ENCODE results near the gene TMEM11. TPM values are rescaled to one million over a fixed set of nuclear protein-coding genes. Genes with fewer than 3 reads are reported as not detected.

Gene TMEM11
- total RNA-seq, 2 experiments from 2014 or later = 26.8 to 34.0 TPM

DNA sequence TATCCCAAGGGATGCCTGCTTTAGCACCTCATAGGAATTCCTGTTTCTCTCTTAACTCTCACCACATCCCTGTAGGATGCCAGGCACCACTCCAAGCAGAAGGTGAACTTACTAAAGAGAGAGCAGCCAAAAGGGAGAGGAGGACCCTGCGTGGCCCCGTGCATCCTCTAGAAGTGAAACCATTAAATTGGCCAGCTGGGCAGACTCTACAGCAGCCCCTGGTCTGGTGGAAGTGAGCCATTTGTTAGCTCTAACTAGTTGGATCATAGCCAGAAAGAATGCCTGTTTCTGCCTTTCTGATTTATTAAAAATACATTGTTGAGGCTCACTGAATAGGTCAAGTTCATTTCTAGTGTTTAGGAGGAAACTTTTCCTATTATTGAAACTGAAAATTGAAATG, 22.3 kb downstream of the TMEM11 start:
- no peak overlapping the region for H3K27ac ChIP-seq (ENCODE audit: low read depth, low read length, poor library complexity, severe bottlenecking)
- no peak for DNase-seq (ENCODE audit: low spot score)
- no peaks in the 10 kb centered on the region for H3K9me2 ChIP-seq (ENCODE audit: insufficient read depth, low read length)
- H3K36me3 ChIP-seq (ENCODE audit: insufficient read depth, low read length) = peaks cover 11% of the 10 kb centered on the region; the same call in 1 of the 2 replicates
- H3K4me3 ChIP-seq (ENCODE audit: low read depth, low read length, poor library complexity, severe bottlenecking) = no peak overlapping the region
- ChIA-PET POLR2A (interaction anchor here (0.7 to 1.0 kb wide), 2 partner anchors 21 to 70 kb away, joined by 3 to 4 read pairs; no protein-coding TSS in a partner anchor), CTCF (ENCODE audit: unreplicated experiment) (no interaction called here)
- no peaks in the 10 kb centered on the region for H3K9me3 ChIP-seq (ENCODE audit: low read length)
- no TSS peak for BruUV-seq (replicated peaks)
- no peaks in the 10 kb centered on the region for H3K79me2 ChIP-seq (ENCODE audit: insufficient read depth, low read depth, low read length)
- no peak overlapping the region for H2AFZ ChIP-seq (ENCODE audit: low read length)
- TF ChIP-seq EZH2phosphoT487 (IDR thresholded peaks at IDR 0.05; ENCODE audit: borderline replicate concordance, low read depth, low read length) = no peak
- TF ChIP-seq, protein P1, sequence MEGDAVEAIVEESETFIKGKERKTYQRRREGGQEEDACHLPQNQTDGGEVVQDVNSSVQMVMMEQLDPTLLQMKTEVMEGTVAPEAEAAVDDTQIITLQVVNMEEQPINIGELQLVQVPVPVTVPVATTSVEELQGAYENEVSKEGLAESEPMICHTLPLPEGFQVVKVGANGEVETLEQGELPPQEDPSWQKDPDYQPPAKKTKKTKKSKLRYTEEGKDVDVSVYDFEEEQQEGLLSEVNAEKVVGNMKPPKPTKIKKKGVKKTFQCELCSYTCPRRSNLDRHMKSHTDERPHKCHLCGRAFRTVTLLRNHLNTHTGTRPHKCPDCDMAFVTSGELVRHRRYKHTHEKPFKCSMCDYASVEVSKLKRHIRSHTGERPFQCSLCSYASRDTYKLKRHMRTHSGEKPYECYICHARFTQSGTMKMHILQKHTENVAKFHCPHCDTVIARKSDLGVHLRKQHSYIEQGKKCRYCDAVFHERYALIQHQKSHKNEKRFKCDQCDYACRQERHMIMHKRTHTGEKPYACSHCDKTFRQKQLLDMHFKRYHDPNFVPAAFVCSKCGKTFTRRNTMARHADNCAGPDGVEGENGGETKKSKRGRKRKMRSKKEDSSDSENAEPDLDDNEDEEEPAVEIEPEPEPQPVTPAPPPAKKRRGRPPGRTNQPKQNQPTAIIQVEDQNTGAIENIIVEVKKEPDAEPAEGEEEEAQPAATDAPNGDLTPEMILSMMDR (conservative IDR thresholded peaks at IDR 0.05; ENCODE audit: low read length) = no peak
- intact Hi-C loops (cut with micrococcal nuclease; ENCODE audit: unreplicated experiment) = no loop called here
- H3K4me2 ChIP-seq (ENCODE audit: low read length) = no peak overlapping the region
- H4K20me1 ChIP-seq (ENCODE audit: insufficient read depth, low read length) = no peaks in the 10 kb centered on the region
- no peaks in the 10 kb centered on the region for H3K4me1 ChIP-seq (ENCODE audit: insufficient read depth, low read length, poor library complexity, severe bottlenecking)

GRCh38 chr17:21190078-21190477, 23.9 kb downstream of the TMEM11 start:
- BruUV-seq (replicated peaks) = no TSS peak
- Histone ChIP-seq H3K4me3 (ENCODE audit: low read depth, low read length, poor library complexity, severe bottlenecking) (no peak overlapping the region), H3K4me1 (ENCODE audit: insufficient read depth, low read length, poor library complexity, severe bottlenecking) (no peaks in the 10 kb centered on the region), H3K79me2 (ENCODE audit: insufficient read depth, low read depth, low read length) (no peaks in the 10 kb centered on the region), H4K20me1 (ENCODE audit: insufficient read depth, low read length) (no peaks in the 10 kb centered on the region), H3K4me2 (ENCODE audit: low read length) (no peak overlapping the region), H3K27ac (ENCODE audit: low read depth, low read length, poor library complexity, severe bottlenecking) (no peak overlapping the region), H3K9me2 (ENCODE audit: insufficient read depth, low read length) (no peaks in the 10 kb centered on the region), H3K36me3 (ENCODE audit: insufficient read depth, low read length) (peaks cover 3% of the 10 kb centered on the region; the same call in 1 of the 2 replicates), H2AFZ (ENCODE audit: low read length) (no peak overlapping the region), H3K9me3 (ENCODE audit: low read length) (no peaks in the 10 kb centered on the region)
- no peak for DNase-seq (ENCODE audit: low spot score)
- intact Hi-C loops (cut with micrococcal nuclease; ENCODE audit: unreplicated experiment) = no loop called here
- ChIA-PET CTCF (ENCODE audit: unreplicated experiment) (no interaction called here), POLR2A (no interaction called here)
- no peak for TF ChIP-seq EZH2phosphoT487 (IDR thresholded peaks at IDR 0.05; ENCODE audit: borderline replicate concordance, low read depth, low read length)
- TF ChIP-seq, protein P1 (conservative IDR thresholded peaks at IDR 0.05; ENCODE audit: low read length) = no peak

GRCh38 chr17:21189361-21189760, 24.6 kb downstream of the TMEM11 start:
- no peak for TF ChIP-seq EZH2phosphoT487 (IDR thresholded peaks at IDR 0.05; ENCODE audit: borderline replicate concordance, low read depth, low read length)
- TF ChIP-seq, protein P1 (conservative IDR thresholded peaks at IDR 0.05; ENCODE audit: low read length) = no peak
- Histone ChIP-seq H2AFZ (ENCODE audit: low read length) (no peak overlapping the region), H3K79me2 (ENCODE audit: insufficient read depth, low read depth, low read length) (no peaks in the 10 kb centered on the region), H4K20me1 (ENCODE audit: insufficient read depth, low read length) (no peaks in the 10 kb centered on the region), H3K9me2 (ENCODE audit: insufficient read depth, low read length) (no peaks in the 10 kb centered on the region), H3K9me3 (ENCODE audit: low read length) (no peaks in the 10 kb centered on the region), H3K4me2 (ENCODE audit: low read length) (no peak overlapping the region), H3K4me3 (ENCODE audit: low read depth, low read length, poor library complexity, severe bottlenecking) (no peak overlapping the region), H3K36me3 (ENCODE audit: insufficient read depth, low read length) (peaks cover 7% of the 10 kb centered on the region; the same call in 1 of the 2 replicates), H3K4me1 (ENCODE audit: insufficient read depth, low read length, poor library complexity, severe bottlenecking) (no peaks in the 10 kb centered on the region), H3K27ac (ENCODE audit: low read depth, low read length, poor library complexity, severe bottlenecking) (no peak overlapping the region)
- ChIA-PET CTCF (ENCODE audit: unreplicated experiment) (no interaction called here), POLR2A (no interaction called here)
- BruUV-seq (replicated peaks) = no TSS peak
- intact Hi-C loops (cut with micrococcal nuclease; ENCODE audit: unreplicated experiment) = no loop called here
- no peak for DNase-seq (ENCODE audit: low spot score)
